ENCODE measurements around the gene RMI2. TPM values are rescaled to one million over a fixed set of nuclear protein-coding genes. Genes with fewer than 3 reads are reported as not detected.

RMI2 gene
- total and polyA plus RNA-seq, 2 of the 8 experiments (the other 6 are each of a cell fraction or from before 2014, with no cell fraction given): 58.2 to 96.0 TPM

DNA sequence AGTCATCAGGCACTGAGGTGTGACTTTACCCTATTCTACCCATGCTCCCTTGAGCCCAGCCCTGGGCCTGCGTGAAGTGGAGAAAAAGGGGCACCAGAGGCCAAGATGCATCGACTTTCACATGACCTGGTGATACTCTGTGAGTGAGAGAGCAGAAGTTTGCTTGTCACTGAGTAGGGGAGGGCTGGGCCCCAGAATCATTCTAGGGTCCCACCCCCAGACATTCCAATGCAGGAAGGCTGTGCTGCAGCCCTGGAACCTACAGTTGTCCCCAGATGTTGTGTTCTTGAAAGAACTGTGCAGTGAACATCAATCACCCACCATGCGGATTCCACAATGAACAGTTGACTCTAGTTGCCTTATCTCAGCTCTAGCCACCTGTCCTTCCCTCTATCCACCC, 6.2 kb upstream of the RMI2 start (continued):
- no peak for TF ChIP-seq KDM4A (IDR thresholded peaks at IDR 0.05; ENCODE audit: low read depth, low read length, severe bottlenecking)
